Astrocyte (in vitro differentiated cells and primary cell): ENCODE data around the gene SRBD1.

ENCODE experiments used
- EZH2 ChIP-seq: IDR thresholded peaks from 2 replicates; pipeline ENCODE4 v1.6.1; 2012; ENCODE audit warnings: mild to moderate bottlenecking, low read length, inconsistent platforms; ENCODE audit not compliant: insufficient read depth
- TF ChIP-seq, protein P1 (sequence below): IDR thresholded peaks from 2 replicates; pipeline ENCODE4 v1.5.1; 2011; ENCODE audit warnings: low read depth, mild to moderate bottlenecking, inconsistent platforms, low read length, moderate library complexity; ENCODE audit not compliant: insufficient read depth

GRCh38 chr2:45443012-45443411 lies 168.1 kb downstream of the SRBD1 start:
- TF ChIP-seq, protein P1, sequence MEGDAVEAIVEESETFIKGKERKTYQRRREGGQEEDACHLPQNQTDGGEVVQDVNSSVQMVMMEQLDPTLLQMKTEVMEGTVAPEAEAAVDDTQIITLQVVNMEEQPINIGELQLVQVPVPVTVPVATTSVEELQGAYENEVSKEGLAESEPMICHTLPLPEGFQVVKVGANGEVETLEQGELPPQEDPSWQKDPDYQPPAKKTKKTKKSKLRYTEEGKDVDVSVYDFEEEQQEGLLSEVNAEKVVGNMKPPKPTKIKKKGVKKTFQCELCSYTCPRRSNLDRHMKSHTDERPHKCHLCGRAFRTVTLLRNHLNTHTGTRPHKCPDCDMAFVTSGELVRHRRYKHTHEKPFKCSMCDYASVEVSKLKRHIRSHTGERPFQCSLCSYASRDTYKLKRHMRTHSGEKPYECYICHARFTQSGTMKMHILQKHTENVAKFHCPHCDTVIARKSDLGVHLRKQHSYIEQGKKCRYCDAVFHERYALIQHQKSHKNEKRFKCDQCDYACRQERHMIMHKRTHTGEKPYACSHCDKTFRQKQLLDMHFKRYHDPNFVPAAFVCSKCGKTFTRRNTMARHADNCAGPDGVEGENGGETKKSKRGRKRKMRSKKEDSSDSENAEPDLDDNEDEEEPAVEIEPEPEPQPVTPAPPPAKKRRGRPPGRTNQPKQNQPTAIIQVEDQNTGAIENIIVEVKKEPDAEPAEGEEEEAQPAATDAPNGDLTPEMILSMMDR: no peak
- no peak for TF ChIP-seq EZH2
